Tongue (tissue), 2 donors: ENCODE data around the gene CHN2. TPM values are rescaled to one million over a fixed set of nuclear protein-coding genes. Genes with fewer than 3 reads are reported as not detected.

ENCODE experiments used
- DNase-seq: peaks from one replicate; pipeline ENCODE4 v3.0.0-alpha.2; 2015
- total RNA-seq: library from RNA; depleted of rRNA; stranded (reverse); fragments of >200 nt; gene quantifications from one replicate; pipeline ENCODE4 v1.2.3, GENCODE V29; 2014

The CHN2 gene
- total RNA-seq, 1 donor from 2014 or later = 7.6 TPM

DNA sequence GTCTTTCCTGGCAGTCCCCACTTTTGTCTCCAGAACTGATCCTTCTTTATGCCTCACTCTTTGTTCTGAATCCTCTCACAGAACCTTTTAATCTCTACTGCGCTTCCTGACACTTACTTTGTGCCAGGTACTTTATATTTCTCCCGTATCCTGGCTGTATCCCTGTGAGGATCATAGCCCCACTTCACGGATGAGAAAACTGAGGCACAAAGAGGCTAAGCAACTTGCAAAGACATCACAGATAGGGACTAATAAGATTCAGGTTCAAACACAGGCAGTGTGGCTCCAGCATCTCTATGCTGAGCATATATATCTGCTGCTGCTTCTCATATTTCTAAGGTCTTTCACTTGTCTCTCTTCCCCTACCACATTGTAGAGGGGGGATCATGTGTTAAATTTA is 116.7 kb downstream of the CHN2 start:
- no peak for DNase-seq

DNA sequence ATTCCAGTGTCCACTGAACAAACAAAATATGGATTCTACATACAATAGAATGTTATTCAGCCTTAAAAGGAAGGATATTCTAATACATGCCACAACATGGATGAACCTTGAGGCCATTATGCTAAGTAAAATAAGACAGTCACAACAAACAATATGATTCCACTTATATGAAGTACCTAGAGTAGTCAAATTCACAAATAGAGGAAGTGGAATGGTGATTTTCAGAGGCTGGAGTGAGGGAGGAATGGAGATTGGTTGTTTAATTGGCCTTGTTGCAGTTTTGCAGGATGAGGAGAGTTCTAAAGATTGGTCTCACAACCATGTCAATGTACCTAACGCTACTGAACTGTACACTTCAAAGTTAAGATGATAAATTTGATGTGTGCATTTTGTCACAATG is 119.6 kb downstream of the CHN2 start:
- DNase-seq = no peak

- DNase-seq = no peak
Observed at GRCh38 chr7:29315122-29315891, 120.7 kb downstream of the CHN2 start.

DNA sequence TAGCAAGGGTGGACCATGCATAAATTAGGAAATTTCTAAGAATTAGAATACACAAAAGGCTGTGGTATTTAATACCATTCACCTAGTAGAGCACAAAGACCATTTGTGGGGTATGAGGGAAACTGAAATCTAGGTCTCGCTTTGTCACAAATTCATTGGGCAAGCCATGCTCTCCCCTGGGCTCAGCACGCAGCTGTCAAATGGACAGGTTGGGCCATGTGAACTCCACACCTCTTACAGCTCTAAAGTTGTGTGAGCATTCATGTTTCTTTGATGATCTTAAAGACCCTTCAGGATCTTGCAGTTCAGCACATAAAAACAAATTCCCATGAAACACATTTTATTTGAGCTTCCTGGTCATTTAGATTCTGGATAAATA is 121.3 kb downstream of the CHN2 start:
- DNase-seq = no peak

DNA sequence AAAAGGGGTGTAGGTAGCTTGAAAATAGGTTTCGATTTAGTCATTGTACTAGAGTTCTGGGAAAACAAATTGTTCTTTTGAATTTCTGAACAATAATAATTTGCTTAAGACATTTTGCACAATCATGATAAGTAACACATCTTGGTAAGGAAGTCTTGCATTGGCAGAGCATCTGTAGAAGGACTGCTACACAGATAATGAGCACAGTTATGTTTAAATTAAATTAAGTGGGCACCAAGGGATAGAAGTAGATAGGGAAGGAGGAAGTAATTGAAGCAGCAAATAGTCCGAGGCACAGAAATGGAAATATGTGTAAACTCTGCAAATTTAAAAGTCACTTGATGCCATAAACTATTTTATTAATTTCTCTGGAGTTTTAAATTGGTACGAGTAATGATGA is 122.4 kb downstream of the CHN2 start:
- DNase-seq = no peak

DNA sequence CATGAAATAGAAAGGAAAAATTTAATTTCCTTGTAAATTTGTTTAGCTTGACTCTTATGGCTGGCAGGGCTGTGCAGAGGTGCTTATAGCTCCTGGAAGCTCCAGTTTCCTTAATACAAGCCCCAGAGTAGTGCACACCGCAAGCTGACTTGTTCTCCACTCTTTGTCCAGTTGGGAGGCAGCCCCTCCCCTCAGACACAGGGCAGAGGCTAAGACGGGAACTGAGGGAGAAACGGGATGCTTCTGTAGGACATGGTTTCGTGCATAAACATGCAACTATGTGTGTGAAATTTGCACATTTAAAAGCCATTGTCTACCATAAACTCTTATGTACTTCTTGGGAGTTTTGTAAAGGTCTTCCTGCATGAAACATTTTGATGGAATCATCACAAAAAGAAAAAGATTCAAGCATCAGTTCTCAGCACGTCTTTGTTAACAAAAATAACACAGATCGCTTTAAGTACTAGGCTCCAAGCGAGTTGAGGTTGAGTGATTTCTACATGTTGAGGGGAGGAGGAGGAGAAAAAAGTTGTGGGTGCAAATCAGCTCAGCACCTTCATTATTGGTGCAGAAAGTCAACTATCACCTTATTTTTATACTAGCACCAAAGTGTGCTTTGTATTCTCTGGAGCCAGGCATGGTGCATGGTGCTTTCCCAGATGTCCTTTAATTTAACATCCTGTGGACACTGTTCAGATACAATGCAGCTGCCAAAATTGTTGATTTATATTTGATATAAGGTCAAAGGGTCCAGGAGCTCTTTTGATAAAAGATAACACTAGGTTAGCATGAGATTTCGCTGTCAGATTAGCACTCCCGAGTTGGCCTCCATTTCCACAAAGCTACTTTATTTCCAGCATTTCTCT is 124.5 kb downstream of the CHN2 start:
- DNase-seq = no peak

DNA sequence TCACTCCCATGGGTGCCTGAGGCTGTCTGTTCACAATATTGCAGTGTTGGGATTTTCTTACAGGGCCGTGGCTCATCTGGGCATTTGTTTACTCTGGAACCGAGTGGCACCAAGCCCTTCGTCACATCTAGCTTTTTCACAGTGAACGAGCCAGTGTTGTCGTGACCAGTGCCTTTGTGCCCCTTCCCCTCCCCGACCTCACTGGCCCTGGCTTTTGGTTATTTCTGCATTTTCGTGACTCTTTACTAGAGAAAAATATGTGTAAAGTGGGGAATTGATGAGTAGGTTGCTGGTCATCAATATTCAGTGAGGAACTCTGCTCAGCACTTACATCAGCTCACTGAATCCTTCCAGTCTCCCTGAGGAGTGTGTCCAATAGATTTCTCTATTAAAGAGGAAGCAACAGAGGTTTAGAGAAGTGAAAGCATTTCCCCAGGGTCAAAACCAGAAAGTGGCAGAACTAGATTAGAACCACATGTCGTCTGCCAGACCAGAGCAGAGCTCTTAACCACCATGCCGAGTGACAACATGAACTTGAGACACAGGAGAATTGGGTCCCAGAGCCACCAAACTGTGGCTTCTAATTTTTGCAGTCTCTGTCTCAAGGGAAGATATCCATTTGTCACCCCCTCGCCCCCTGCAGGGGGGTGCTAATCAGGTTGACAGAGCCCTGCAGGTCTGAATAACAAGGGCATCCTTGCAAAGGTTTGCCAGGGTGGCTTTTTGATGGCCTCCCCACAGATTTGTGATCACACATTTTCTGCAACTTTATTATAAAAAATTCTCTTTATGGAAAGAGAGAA is 125.3 kb downstream of the CHN2 start:
- no peak for DNase-seq

GRCh38 chr7:29320577-29320976 is 126.0 kb downstream of the CHN2 start:
- DNase-seq = no peak

DNA sequence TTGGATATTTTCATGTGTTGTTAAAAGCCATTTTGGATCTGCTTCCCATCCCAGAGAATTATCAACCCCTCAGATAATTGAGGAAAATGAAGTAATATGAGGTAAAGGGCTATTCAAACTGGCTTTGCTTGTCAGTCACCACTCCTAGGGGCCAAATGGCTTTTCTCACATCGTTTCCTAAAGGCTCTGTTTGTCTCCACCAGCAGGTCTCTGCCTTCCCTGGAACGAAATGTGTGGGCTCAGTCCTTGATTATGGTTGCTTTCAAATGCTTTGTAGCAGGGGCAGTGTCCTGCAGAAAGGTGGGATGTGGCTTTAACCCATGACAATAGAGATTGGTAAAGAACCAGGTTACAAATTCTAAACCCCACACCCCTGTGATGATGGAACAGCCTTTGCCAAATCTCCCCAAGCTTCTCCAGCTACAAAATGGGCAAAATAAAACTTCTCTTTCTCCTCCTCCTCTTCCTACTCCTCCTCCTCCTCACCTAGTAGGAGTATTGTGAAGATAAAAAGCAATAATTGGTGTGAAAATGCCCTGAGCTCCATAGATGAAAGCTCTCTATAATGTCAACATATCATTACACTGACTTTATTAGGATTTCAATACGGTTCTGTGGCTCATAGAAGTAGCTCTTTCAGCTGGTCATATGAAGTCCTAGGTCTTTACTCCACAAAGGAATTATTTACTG is 127.6 kb downstream of the CHN2 start:
- no peak for DNase-seq

DNA sequence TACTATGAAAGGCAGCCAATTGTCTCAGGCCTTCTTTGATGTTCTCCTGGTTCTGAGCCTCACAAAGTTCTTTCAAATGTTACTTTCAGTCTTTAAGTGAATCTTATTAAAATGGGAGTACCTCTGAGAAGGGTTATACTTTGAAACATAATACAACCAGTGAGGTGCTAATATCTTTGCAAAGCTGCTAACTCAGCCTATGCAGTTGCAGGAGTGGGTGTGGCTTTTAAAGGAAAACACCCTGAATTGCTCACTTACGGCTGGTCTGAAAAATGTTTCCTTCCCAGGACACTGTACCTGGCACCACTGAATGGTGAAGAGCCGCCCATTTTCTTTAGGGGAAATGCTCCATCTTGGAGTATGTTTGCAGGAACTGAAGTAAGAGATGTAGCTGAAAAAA is 130.9 kb downstream of the CHN2 start:
- DNase-seq = no peak

DNA sequence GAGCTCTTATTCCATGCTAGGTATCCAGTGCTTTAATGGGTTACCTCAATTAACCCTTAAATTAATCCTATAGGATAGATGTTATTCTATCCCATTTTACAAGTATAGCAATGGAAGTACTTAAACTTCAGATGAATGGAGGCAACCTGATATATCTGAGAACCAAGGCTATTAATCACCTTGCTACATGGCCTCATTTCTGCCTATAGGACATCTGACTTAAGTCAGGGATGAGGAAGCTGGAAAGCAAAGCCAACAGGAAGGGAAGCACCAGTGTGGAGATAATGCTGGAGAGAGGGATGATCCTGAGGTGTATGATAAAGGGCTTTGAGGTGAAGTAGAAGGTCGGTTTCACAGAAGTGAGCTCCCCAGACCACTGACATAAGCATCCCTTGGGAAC is 132.3 kb downstream of the CHN2 start:
- DNase-seq = no peak

- DNase-seq = no peak
Observed at GRCh38 chr7:29327455-29327854, 132.9 kb downstream of the CHN2 start.

DNA sequence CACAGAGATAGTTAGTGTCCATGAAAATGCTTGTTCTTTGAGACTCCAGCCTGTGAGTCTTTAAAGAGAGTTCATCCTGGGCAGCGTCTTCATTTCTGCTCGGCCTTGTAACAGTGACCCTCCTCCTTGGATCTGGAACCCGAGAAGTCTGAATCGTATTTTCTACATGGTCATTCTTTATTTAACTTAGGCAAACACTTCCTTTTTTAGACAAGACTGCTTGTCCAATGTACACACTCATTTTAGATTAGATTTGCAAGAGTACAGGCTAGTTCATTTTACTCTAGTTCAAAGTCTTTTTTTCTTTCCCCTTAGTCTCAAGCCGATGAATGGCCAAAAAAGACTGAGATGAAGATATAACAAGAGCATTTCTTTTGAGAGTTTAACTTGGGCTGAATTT is 133.5 kb downstream of the CHN2 start:
- no peak for DNase-seq

- DNase-seq = no peak
Observed at GRCh38 chr7:29328811-29329210, 134.2 kb downstream of the CHN2 start.

DNA sequence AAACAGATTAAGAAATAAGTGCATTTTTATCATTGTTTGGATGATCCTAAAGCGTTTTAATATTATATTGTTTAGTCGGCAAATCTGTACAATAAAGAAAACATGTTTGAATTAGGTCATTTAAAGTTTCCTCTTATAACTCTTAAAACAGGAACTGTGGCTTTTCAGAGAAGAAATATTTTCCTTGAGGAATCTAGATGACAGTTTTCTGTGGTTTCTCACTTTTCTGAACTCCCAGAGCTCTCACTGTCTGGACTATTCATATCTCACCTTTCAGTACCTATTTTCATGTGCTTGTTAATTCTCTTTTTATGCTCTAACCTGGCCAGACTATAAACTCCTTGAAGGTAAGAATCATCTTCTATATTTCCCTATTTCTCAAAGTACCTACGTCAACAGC is 135.1 kb downstream of the CHN2 start:
- no peak for DNase-seq

GRCh38 chr7:29330136-29330535 is 135.6 kb downstream of the CHN2 start:
- no peak for DNase-seq

- no peak for DNase-seq
Observed at GRCh38 chr7:29331163-29331562, 136.6 kb downstream of the CHN2 start.

GRCh38 chr7:29332042-29332811 is 137.7 kb downstream of the CHN2 start:
- DNase-seq = peak; percentile 68

DNA sequence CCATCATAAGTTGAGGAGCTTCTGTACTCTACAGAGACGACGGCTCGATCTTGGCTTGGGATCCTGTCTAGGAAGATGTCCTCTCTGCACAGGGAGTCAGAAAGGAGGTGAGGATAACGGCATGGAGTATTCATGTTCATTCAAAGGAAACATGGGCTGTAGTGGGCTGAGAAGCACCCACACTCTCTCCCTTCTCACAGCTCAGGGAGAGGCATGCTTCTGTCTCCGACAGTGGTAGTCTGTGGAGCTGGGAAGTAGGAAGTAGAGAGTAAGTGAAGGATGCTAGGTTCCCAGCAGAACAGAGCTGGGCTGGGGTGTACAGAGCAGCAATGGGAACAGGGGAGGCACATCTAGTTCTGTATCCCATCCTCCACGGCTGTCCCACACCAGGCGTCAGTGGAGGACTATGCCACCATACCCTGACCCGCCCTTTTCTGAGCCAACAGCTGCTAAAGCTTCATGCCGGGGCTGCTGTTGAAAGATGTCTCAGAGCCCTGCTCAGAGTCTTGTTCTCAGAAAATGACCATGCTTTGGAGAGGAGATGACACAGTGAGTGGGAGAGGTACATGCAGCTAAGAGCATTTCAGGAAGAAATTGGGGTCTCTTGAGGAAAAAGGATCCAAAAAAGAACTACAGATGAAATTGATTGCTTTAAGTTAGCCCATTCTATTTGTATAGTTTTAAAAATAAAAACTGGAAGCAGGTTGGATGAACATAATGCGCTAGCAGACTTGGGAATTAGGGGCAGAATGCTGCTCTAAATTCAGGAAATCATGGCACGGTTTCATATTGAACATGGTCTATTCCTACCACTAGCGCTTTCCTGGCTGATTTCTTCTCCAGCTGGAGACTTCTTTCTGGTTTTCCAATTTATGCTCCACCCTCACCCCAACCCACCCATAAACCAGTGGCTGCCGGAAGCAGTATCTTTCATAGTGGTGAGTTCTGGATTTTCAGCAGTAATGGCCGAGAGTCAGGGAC is 138.6 kb downstream of the CHN2 start:
- DNase-seq = peak; percentile 92
